GM18507 (cell line): ENCODE results near the gene IRX3.

ENCODE experiments used
- DNase-seq: peaks from one replicate; pipeline ENCODE4 v3.0.0; 2011; ENCODE audit warnings: low read depth; ENCODE audit not compliant: insufficient read length; ENCODE audit errors: extremely low spot score
- FAIRE-seq: peaks from 2 replicates; lab custom pipeline; 2011; peaks lifted over from hg19 to GRCh38; lab: Jason Lieb, UNC

IRX3 gene

DNA sequence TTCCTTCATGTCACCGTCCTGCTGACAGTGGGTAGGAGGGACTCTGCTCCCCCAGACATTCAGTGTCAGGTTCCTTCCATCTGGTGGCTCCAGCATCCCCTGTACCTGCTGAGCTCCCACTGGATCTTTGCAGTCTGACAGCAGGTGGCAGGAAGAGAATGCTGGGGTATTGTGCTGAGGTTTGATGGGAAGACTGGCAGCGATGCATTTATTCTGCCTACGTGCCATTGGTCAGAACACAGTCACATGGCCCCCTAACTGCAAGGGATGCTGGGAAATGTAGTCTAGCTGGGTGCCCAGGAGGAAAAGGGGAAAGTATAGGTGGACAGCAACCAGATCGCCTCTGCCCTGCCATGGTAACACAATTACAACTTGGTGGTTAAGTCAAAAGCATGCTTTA is 44.4 kb downstream of the IRX3 start:
- DNase-seq (no peak), FAIRE-seq (no peak)

DNA sequence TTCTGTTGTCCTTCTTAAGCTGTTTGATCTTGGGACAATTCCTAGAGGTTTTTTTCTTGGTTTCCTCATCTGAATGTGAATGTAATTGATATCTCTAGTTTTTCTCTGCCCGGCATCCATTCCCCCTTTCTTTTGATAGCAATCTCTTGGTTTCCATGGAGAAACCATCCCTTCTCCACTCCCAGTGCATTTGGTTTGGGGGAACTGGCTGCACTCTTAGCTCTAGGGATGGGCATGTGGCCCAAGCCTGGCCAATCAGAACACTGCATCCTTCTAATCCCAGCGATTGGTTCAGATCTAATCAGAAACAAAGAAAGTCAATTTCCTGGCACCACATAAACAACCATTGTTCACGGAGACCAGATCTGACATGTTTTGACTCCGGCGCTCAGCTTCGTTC is 45.1 kb downstream of the IRX3 start:
- DNase-seq (no peak), FAIRE-seq (no peak)

- no peak for FAIRE-seq
- DNase-seq = no peak
Measured at GRCh38 chr16:54240271-54241129, 46.1 kb downstream of the IRX3 start.

- no peak for DNase-seq
- no peak for FAIRE-seq
Measured at GRCh38 chr16:54239456-54239855, 47.1 kb downstream of the IRX3 start.

GRCh38 chr16:54236773-54237172 is 49.8 kb downstream of the IRX3 start:
- DNase-seq (no peak), FAIRE-seq (no peak)

DNA sequence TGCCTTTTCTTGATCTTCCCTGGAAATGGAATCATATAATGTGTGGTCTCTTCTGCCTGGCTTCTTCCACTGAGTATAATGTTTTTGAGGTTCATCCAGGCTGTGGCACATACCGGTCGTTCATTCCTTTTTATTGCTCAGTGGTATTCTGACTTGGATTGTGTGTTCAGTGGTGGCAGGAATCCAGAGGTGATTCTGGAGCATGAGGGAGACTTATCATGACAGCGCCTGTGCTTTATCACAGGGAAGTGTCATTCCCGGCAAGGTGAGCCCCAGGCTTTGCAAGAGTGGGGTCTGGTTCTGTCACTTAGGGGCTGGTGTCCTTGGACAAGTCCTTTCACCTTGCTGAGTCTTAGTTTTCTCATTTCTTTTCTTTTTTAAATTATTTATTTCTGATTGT is 53.0 kb downstream of the IRX3 start:
- DNase-seq = no peak
- FAIRE-seq = no peak
